Measurements from ENCODE around the gene RGS7. TPM values are rescaled to one million over a fixed set of nuclear protein-coding genes. Genes with fewer than 3 reads are reported as not detected.
"Not testable (repeated sequence)": the region's sequence is repeated elsewhere in the genome, so short reads cannot be mapped to it uniquely, and the experiment has no call there.

The RGS7 gene
- total RNA-seq, 1 donor from 2014 or later, result 0.18 TPM

DNA sequence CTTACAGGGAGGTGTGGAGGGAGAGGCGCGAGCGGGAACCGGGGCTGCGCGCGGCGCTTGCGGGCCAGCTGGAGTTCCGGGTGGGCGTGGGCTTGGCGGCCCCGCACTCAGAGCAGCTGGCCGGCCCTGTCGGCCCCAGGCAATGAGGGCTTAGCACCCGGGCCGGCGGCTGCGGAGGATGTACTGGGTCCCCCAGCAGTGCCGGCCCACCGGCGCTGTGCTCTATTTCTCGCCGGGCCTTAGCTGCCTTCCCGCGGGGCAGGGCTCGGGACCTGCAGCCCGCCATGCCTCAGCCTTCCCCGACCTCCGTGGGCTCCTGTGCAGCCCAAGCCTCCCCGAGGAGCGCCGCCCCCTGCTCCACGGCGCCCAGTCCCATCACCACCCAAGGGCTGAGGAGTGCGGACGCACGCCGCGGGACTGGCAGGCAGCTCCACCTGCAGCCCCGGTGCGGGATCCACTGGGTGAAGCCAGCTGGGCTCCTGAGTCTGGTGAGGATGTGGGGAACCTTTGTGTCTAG lies 594.5 kb downstream of the RGS7 start:
- not testable (repeated sequence) for H3K27me3 Mint-ChIP-seq (ENCODE audit: low read depth, unreplicated experiment); DNase-seq (ENCODE audit: low read depth); H3K9me3 ChIP-seq (ENCODE audit: insufficient read depth, low read depth, low read length); H2AFZ ChIP-seq (ENCODE audit: low read depth, low read length); H3K27ac ChIP-seq (ENCODE audit: low read depth, low read length); FAIRE-seq; H3K9ac ChIP-seq (ENCODE audit: low read length); H3K36me3 ChIP-seq (ENCODE audit: insufficient read depth, low read length); H3K4me3 Mint-ChIP-seq (ENCODE audit: unreplicated experiment); H3K27ac Mint-ChIP-seq (ENCODE audit: unreplicated experiment); H3K4me2 ChIP-seq (ENCODE audit: low read length); H3K79me2 ChIP-seq (ENCODE audit: insufficient read depth, low read length); H3K27me3 ChIP-seq (ENCODE audit: insufficient read depth, low read length); H3K9me3 Mint-ChIP-seq (ENCODE audit: unreplicated experiment); H3K36me3 Mint-ChIP-seq (ENCODE audit: low read depth, unreplicated experiment); H3K4me3 ChIP-seq (ENCODE audit: insufficient read depth, low read depth, low read length); H4K20me1 ChIP-seq (ENCODE audit: insufficient read depth, low read length)
- H3K4me1 Mint-ChIP-seq (ENCODE audit: low read depth, unreplicated experiment), result peaks cover 26% of the 10 kb centered on the region
- peaks cover 13% of the 10 kb centered on the region for H3K4me1 ChIP-seq (ENCODE audit: insufficient read depth, low read length)

DNA sequence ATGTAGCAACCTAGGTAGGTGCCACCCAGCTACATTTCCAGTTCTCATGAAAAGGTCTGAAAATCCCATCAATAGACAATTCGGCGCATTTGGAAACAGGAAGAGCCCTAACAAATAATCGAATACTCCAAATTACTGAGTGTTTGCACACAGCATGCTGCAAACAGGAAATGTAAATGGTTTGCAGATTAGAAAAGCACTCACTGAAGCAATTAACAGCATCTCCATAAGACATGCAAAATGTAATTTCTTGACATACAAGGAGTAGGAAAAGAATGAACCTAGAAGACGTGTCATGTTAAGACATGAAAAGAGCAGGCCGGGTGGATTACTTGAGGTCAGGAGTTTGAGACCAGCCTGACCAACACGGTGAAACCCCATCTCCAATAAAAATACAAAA lies 598.2 kb downstream of the RGS7 start:
- not testable (repeated sequence) for H4K20me1 ChIP-seq (ENCODE audit: insufficient read depth, low read length); H3K27ac ChIP-seq (ENCODE audit: low read depth, low read length); H3K27me3 Mint-ChIP-seq (ENCODE audit: low read depth, unreplicated experiment); H3K27ac Mint-ChIP-seq (ENCODE audit: unreplicated experiment); H3K9ac ChIP-seq (ENCODE audit: low read length); DNase-seq (ENCODE audit: low read depth); H3K9me3 ChIP-seq (ENCODE audit: insufficient read depth, low read depth, low read length); H3K4me1 ChIP-seq (ENCODE audit: insufficient read depth, low read length); H2AFZ ChIP-seq (ENCODE audit: low read depth, low read length); H3K36me3 ChIP-seq (ENCODE audit: insufficient read depth, low read length); FAIRE-seq; H3K27me3 ChIP-seq (ENCODE audit: insufficient read depth, low read length); H3K4me2 ChIP-seq (ENCODE audit: low read length); H3K79me2 ChIP-seq (ENCODE audit: insufficient read depth, low read length); H3K36me3 Mint-ChIP-seq (ENCODE audit: low read depth, unreplicated experiment); H3K4me3 ChIP-seq (ENCODE audit: insufficient read depth, low read depth, low read length); H3K4me1 Mint-ChIP-seq (ENCODE audit: low read depth, unreplicated experiment); H3K4me3 Mint-ChIP-seq (ENCODE audit: unreplicated experiment); H3K9me3 Mint-ChIP-seq (ENCODE audit: unreplicated experiment)

DNA sequence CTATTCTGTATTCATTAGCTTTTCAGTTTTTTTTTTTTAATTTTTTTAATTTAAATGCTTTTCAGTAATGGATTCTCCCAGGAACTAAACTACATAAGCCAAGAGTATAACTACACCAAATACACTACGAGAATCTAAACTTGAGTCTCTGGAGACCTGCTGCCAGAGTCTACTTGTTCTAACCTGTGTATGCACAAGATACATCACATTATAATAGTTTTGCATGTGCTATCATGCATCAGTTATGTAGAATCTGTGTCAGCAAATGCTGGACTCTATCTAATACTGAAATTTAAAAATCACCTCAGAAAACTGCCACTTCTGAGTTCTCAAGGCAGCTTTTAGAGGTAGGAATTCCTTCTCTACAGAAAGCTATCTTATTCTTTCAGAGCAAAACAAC lies 598.7 kb downstream of the RGS7 start:
- Mint-ChIP-seq H3K27me3 (ENCODE audit: low read depth, unreplicated experiment) (no peaks in the 10 kb centered on the region), H3K9me3 (ENCODE audit: unreplicated experiment) (peaks cover 2% of the 10 kb centered on the region), H3K4me1 (ENCODE audit: low read depth, unreplicated experiment) (peaks cover 2% of the 10 kb centered on the region), H3K27ac (ENCODE audit: unreplicated experiment) (no peak overlapping the region), H3K36me3 (ENCODE audit: low read depth, unreplicated experiment) (no peaks in the 10 kb centered on the region), H3K4me3 (ENCODE audit: unreplicated experiment) (no peak overlapping the region)
- H3K4me2 ChIP-seq (ENCODE audit: low read length), result no peak overlapping the region
- FAIRE-seq, result no peak
- no peak overlapping the region for H3K4me3 ChIP-seq (ENCODE audit: insufficient read depth, low read depth, low read length)
- H3K9ac ChIP-seq (ENCODE audit: low read length), result no peak overlapping the region
- no peaks in the 10 kb centered on the region for H3K9me3 ChIP-seq (ENCODE audit: insufficient read depth, low read depth, low read length)
- H3K4me1 ChIP-seq (ENCODE audit: insufficient read depth, low read length), result no peaks in the 10 kb centered on the region
- H3K36me3 ChIP-seq (ENCODE audit: insufficient read depth, low read length), result no peaks in the 10 kb centered on the region
- H3K27ac ChIP-seq (ENCODE audit: low read depth, low read length), result no peak overlapping the region
- no peak overlapping the region for H2AFZ ChIP-seq (ENCODE audit: low read depth, low read length)
- H4K20me1 ChIP-seq (ENCODE audit: insufficient read depth, low read length), result no peaks in the 10 kb centered on the region
- H3K27me3 ChIP-seq (ENCODE audit: insufficient read depth, low read length), result no peaks in the 10 kb centered on the region
- TF ChIP-seq EZH2 (IDR thresholded peaks at IDR 0.05; ENCODE audit: insufficient read depth, low read length), result no peak
- TF ChIP-seq, protein P1, sequence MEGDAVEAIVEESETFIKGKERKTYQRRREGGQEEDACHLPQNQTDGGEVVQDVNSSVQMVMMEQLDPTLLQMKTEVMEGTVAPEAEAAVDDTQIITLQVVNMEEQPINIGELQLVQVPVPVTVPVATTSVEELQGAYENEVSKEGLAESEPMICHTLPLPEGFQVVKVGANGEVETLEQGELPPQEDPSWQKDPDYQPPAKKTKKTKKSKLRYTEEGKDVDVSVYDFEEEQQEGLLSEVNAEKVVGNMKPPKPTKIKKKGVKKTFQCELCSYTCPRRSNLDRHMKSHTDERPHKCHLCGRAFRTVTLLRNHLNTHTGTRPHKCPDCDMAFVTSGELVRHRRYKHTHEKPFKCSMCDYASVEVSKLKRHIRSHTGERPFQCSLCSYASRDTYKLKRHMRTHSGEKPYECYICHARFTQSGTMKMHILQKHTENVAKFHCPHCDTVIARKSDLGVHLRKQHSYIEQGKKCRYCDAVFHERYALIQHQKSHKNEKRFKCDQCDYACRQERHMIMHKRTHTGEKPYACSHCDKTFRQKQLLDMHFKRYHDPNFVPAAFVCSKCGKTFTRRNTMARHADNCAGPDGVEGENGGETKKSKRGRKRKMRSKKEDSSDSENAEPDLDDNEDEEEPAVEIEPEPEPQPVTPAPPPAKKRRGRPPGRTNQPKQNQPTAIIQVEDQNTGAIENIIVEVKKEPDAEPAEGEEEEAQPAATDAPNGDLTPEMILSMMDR (IDR thresholded peaks at IDR 0.05; ENCODE audit: insufficient read depth, low read depth, low read length), result no peak
- H3K79me2 ChIP-seq (ENCODE audit: insufficient read depth, low read length), result no peaks in the 10 kb centered on the region
- DNase-seq (ENCODE audit: low read depth), result no peak

DNA sequence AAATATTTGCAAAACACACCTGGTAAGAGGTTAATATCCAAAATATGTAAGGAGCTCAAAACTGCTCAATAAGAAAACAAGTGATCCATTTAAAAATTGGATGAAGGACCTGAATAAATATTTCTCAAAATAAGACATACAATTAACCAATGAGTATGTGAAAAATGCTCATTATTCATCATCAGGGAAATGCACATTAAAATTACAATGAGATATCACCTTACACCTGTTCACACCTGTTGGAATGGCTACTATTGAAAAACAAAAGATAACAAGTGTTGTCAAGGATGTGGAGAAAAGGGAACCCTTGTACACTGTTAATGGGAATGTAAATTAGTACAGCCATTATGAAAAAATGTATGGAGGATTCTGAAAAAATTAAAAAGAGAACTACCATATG lies 609.1 kb downstream of the RGS7 start:
- FAIRE-seq (no peak), DNase-seq (ENCODE audit: low read depth) (no peak)
- no peak overlapping the region for H3K27ac Mint-ChIP-seq (ENCODE audit: unreplicated experiment)
- no peaks in the 10 kb centered on the region for H3K27me3 Mint-ChIP-seq (ENCODE audit: low read depth, unreplicated experiment)
- H3K36me3 Mint-ChIP-seq (ENCODE audit: low read depth, unreplicated experiment), result no peaks in the 10 kb centered on the region
- no peaks in the 10 kb centered on the region for H3K79me2 ChIP-seq (ENCODE audit: insufficient read depth, low read length)
- H3K9me3 ChIP-seq (ENCODE audit: insufficient read depth, low read depth, low read length), result no peaks in the 10 kb centered on the region
- no peak overlapping the region for H3K4me3 Mint-ChIP-seq (ENCODE audit: unreplicated experiment)
- no peak for TF ChIP-seq EZH2 (IDR thresholded peaks at IDR 0.05; ENCODE audit: insufficient read depth, low read length)
- TF ChIP-seq, protein P1 (IDR thresholded peaks at IDR 0.05; ENCODE audit: insufficient read depth, low read depth, low read length), result no peak
- H3K4me3 ChIP-seq (ENCODE audit: insufficient read depth, low read depth, low read length), result no peak overlapping the region
- H3K4me1 Mint-ChIP-seq (ENCODE audit: low read depth, unreplicated experiment), result no peaks in the 10 kb centered on the region
- no peaks in the 10 kb centered on the region for H3K36me3 ChIP-seq (ENCODE audit: insufficient read depth, low read length)
- no peaks in the 10 kb centered on the region for H3K9me3 Mint-ChIP-seq (ENCODE audit: unreplicated experiment)
- no peaks in the 10 kb centered on the region for H4K20me1 ChIP-seq (ENCODE audit: insufficient read depth, low read length)
- H2AFZ ChIP-seq (ENCODE audit: low read depth, low read length), result no peak overlapping the region
- H3K9ac ChIP-seq (ENCODE audit: low read length), result no peak overlapping the region
- H3K4me1 ChIP-seq (ENCODE audit: insufficient read depth, low read length), result no peaks in the 10 kb centered on the region
- no peaks in the 10 kb centered on the region for H3K27me3 ChIP-seq (ENCODE audit: insufficient read depth, low read length)
- no peak overlapping the region for H3K27ac ChIP-seq (ENCODE audit: low read depth, low read length)
- no peak overlapping the region for H3K4me2 ChIP-seq (ENCODE audit: low read length)

All from astrocyte (in vitro differentiated cells and primary cell).